Inferior parietal cortex (tissue), 1 donor: Measurements from ENCODE around the gene CCR4.
"Not testable (repeated sequence)": the region's sequence is repeated elsewhere in the genome, so short reads cannot be mapped to it uniquely, and the experiment has no call there.

Source experiments
- DNase-seq: peaks from one replicate; pipeline ENCODE4 v3.0.0-alpha.2; 2016; ENCODE audit errors: extremely low spot score

Gene CCR4

GRCh38 chr3:32983124-32983523 lies 31.7 kb downstream of the CCR4 start:
- no peak for DNase-seq

DNA sequence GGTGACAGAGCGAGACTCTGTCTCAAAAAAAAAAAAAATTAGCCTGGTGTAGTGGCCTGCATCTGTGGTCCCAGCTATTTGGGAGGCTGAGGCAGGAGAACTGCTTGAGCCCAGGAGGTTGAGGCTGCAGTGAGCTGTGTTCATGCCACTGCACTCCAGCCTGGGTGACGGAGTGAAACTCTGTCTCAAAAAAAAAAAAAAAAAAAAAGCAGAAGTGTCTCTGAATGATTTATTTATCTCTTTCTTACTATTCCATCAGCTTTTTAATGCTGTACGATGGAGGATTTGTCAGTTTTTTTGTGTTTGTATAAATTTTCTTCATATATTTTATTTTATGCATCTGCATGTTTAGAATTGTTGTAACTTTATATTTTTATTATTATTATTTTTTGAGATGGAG lies 33.5 kb downstream of the CCR4 start:
- not testable (repeated sequence) for DNase-seq

DNA sequence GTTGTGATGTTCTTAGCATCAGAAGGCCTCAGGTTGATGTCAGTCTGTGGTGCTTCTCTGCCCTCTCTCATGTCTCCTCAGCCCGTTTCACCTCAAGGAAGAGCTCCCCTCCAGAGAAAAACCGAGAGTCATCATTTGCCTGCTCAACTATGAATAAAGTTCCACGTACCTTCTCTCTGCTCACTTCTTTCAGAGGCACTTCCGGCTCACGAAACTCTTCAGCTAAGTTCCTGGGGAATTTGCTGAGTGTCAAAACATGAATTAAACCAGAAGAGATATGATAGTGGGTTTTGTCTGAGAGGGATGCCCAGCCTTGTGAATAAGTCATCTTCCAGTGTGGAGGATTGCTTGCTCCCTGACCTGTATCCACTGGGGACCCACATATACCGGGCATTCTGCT lies 37.7 kb downstream of the CCR4 start:
- no peak for DNase-seq

- DNase-seq, result no peak
Measured at GRCh38 chr3:32990116-32990515, 38.7 kb downstream of the CCR4 start.

GRCh38 chr3:32991781-32992180 lies 40.3 kb downstream of the CCR4 start:
- no peak for DNase-seq

- DNase-seq, result no peak
Measured at GRCh38 chr3:32992310-32992686, 40.9 kb downstream of the CCR4 start.

DNA sequence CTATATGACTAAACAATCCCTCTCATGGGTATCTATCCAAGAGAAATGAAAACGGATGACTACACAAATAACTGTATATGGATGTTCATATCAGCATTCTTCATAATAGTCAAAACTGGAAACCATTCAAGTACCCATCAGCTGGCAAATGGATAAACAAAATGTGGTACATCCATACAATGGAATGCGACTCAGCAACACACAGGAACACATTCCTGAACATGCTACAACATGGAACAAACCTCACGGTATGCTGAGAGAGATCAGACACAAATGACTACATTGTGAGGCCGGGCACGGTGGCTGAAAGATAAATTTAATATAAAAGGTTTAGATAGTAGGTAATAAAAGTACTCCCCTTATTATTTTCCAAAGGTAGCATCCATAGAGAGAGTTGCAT lies 42.6 kb downstream of the CCR4 start:
- DNase-seq, result no peak

GRCh38 chr3:32995098-32995497 lies 43.7 kb downstream of the CCR4 start:
- DNase-seq, result no peak

GRCh38 chr3:32996048-32996754 lies 44.8 kb downstream of the CCR4 start:
- DNase-seq, result no peak

DNA sequence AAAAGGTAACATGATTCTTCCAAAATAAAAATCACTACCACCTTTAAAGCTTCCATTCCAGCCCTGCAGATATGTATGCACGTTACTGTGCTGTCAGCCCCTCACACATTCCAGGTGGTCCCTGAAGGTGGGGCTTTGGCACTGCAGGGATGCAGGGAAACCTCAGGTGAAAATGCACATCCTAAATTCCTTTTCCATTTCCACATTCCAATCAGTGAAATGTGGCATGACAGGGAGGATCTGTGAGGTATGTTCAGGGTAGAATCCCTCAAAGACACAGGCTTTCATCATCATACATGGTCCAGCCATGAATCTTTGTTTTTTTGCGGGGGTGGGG lies 45.3 kb downstream of the CCR4 start:
- no peak for DNase-seq

GRCh38 chr3:32998631-32999451 lies 47.4 kb downstream of the CCR4 start:
- DNase-seq, result no peak

DNA sequence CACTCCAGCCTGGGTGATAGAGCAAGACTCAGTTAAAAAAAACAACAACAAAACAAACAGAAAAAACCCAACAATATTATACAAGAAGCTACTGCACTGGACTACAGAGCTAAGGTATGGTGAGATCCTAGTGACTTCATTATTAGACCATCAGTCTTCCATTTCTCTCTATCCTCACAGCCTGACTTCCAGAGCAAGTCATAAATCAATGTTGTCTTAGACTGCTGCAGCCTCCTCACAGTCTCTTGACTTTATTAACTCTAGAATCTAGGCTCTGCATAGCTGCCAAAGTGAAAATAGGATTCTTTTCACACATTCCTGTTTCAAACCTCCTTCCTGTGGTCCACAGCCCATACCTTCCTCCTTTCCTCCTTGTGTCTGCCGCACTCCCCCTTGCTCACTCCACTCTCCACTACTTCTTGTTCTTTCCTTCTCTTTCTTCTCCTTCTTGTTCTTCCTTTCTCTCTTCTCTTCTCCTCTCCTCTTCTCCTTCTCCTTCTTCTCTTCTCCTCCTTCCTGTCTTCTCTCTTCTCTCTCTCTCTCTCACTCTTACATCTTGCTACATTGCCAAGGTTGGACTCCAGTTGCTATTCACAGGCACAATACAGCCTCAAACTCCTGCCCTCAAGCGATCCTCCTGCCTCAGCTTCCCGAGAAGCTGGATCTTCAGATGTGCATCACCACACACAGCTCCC lies 49.4 kb downstream of the CCR4 start:
- no peak for DNase-seq

DNA sequence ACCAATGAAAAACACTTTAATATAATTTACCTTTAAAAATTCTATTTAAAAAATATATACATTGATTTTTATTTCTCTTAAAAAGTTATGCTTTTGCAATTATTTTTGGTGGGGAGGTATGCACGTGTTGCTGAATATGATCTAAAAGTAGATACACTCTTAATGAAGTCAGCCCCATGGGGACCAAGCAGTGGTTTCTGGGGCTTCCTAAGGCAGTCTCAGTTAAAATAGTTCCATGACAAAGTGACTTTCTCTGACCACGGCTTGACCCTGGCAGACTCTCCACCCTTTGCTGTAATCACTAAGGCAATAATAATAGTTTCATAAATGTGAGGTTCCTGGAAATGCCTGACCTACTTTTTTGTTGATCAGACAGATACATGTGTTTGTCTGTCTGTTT lies 50.4 kb downstream of the CCR4 start:
- no peak for DNase-seq

- no peak for DNase-seq
Measured at GRCh38 chr3:33003308-33003707, 51.9 kb downstream of the CCR4 start.

DNA sequence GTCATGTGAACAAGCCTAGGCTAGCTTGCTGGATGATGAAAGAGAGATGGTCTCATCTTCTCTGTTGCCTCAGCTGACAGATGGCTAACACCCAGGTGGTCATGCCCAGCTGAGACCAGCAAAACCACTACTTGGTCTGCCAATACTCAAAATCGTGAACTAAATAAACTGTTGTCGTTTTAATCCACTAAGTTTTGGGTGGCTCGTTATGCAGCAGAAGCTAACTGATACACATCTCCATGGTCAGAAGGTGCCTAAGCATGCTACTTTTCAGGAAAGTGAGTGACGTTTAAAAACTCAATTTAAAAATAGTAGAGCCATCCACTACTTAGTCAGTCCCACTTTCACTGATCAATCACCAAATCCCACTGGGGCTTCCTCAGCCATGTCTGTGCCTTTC lies 52.8 kb downstream of the CCR4 start:
- no peak for DNase-seq

DNA sequence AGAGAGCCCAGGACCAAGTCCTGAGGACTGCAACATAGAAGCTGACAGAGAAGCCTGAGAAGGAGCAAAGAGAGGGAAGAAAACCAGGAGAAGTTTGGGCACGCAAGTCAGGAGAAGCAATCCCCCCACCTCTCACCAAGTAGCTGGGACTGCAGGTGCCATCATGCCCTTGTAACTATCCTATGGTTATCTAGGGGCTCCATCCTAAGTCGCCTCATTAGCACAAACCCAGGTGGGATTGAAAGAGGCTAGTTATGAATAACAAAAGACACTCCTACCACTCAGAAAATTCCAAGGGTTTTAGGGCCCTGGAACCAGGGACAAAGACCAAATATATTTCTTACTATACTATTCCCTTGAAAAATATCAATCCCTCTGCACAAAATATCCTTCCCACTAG lies 53.5 kb downstream of the CCR4 start:
- no peak for DNase-seq
